HEK293 (cell line): Measurements from ENCODE around the gene SERINC2.

ENCODE experiments used
- CTCF ChIA-PET: fragments of 350-600 bp; formaldehyde crosslinking; extraction: SDS; loops from one replicate; lab custom pipeline; 2021; ENCODE audit warnings: antibody characterized with exemption; lab: Yijun Ruan, JAX
- POLR2A ChIA-PET: fragments of 300-600 bp; formaldehyde crosslinking; extraction: SDS; loops from one replicate; lab custom pipeline; 2020; ENCODE audit warnings: antibody characterized with exemption, inconsistent platforms; lab: Yijun Ruan, JAX
- H3K27ac ChIP-seq: fragments of 200-500 bp; sonication (Bioruptor generic); 2 replicates; pipeline ENCODE4 v1.5.1; 2014; ENCODE audit warnings: low read depth, low read length, control low read depth, inconsistent platforms; ENCODE audit errors: extremely low read depth
- H3K36me3 ChIP-seq, 2 experiments: fragments of 200-500 bp in 1 of 2; sonication (Bioruptor generic) in 1 of 2; 1 replicate in 1 of 2; 2 replicates in 1 of 2; pipeline ENCODE4 v1.5.1; 2014 to 2017; ENCODE audit warnings: inconsistent platforms in 2 of 2, low read length in 2 of 2; ENCODE audit not compliant: control insufficient read depth in 2 of 2, insufficient read depth in 1 of 2
- H3K4me1 ChIP-seq: fragments of 200-500 bp; sonication (Bioruptor generic); 2 replicates; pipeline ENCODE4 v1.5.1; 2014; ENCODE audit warnings: mild to moderate bottlenecking, low read length, inconsistent platforms; ENCODE audit not compliant: control insufficient read depth, insufficient read depth
- H3K4me3 ChIP-seq: 2 replicates; pipeline ENCODE4 v1.5.1; 2011; ENCODE audit warnings: low read depth, mild to moderate bottlenecking, control low read depth, low read length, moderate library complexity
- H3K9me3 ChIP-seq: fragments of 200-500 bp; sonication (Bioruptor generic); 2 replicates; pipeline ENCODE4 v1.5.1; 2014; ENCODE audit warnings: low read depth, low read length, inconsistent platforms; ENCODE audit not compliant: control insufficient read depth, insufficient read depth
- GLIS2 ChIP-seq: fragments of 450-650 bp; formaldehyde crosslinking; IDR thresholded peaks from 2 replicates; pipeline ENCODE4 v1.5.1; 2016; ENCODE audit warnings: missing biosample characterization, missing genetic modification characterization
- ZNF114 ChIP-seq: fragments of 450-650 bp; formaldehyde crosslinking; IDR thresholded peaks from 2 replicates; pipeline ENCODE4 v1.5.0; 2017; ENCODE audit warnings: missing biosample characterization, missing genetic modification characterization
- ZNF133 ChIP-seq: fragments of 450-650 bp; formaldehyde crosslinking; IDR thresholded peaks from 2 replicates; pipeline ENCODE4 v1.5.1; 2016; ENCODE audit warnings: missing biosample characterization, missing genetic modification characterization
- ZNF155 ChIP-seq: fragments of 450-650 bp; formaldehyde crosslinking; IDR thresholded peaks from 2 replicates; pipeline ENCODE4 v1.5.1; 2016; ENCODE audit warnings: missing biosample characterization, missing genetic modification characterization
- ZNF223 ChIP-seq: fragments of 450-650 bp; formaldehyde crosslinking; IDR thresholded peaks from 2 replicates; pipeline ENCODE4 v1.5.1; 2016; ENCODE audit warnings: missing biosample characterization, missing genetic modification characterization
- ZNF423 ChIP-seq: fragments of 450-650 bp; formaldehyde crosslinking; IDR thresholded peaks from 2 replicates; pipeline ENCODE4 v1.5.1; 2016; ENCODE audit warnings: missing biosample characterization, missing genetic modification characterization
- ZNF548 ChIP-seq: fragments of 450-650 bp; formaldehyde crosslinking; IDR thresholded peaks from 2 replicates; pipeline ENCODE4 v1.5.1; 2016; ENCODE audit warnings: missing biosample characterization, missing genetic modification characterization
- ZNF549 ChIP-seq: fragments of 450-650 bp; IDR thresholded peaks from 2 replicates; pipeline ENCODE4 v1.5.1; 2018; ENCODE audit warnings: missing biosample characterization, missing genetic modification characterization, mild to moderate bottlenecking, inconsistent platforms, moderate library complexity
- ZNF561 ChIP-seq: fragments of 450-650 bp; IDR thresholded peaks from 2 replicates; pipeline ENCODE4 v1.5.1; 2018; ENCODE audit warnings: missing biosample characterization, missing genetic modification characterization, borderline replicate concordance
- TF ChIP-seq, protein P1 (sequence below): fragments of 450-650 bp; formaldehyde crosslinking; IDR thresholded peaks from 2 replicates; pipeline ENCODE4 v1.5.1; 2016; ENCODE audit warnings: missing biosample characterization, missing genetic modification characterization
- TF ChIP-seq, protein P2 (sequence below): fragments of 450-650 bp; formaldehyde crosslinking; IDR thresholded peaks from 2 replicates; pipeline ENCODE4 v1.5.1; 2016; ENCODE audit warnings: missing biosample characterization, missing genetic modification characterization, low read depth
- TF ChIP-seq, protein P3 (sequence below): fragments of 450-650 bp; formaldehyde crosslinking; IDR thresholded peaks from 2 replicates; pipeline ENCODE4 v1.5.1; 2016; ENCODE audit warnings: missing biosample characterization, missing genetic modification characterization, low read depth
- TF ChIP-seq, protein P4 (sequence below): fragments of 450-650 bp; formaldehyde crosslinking; IDR thresholded peaks from 2 replicates; pipeline ENCODE4 v1.5.1; 2017; ENCODE audit warnings: missing biosample characterization, missing genetic modification characterization
- TF ChIP-seq, protein P5 (sequence below): fragments of 450-650 bp; formaldehyde crosslinking; IDR thresholded peaks from 2 replicates; pipeline ENCODE4 v1.5.1; 2016; ENCODE audit warnings: missing biosample characterization, missing genetic modification characterization, borderline replicate concordance

Gene SERINC2

DNA sequence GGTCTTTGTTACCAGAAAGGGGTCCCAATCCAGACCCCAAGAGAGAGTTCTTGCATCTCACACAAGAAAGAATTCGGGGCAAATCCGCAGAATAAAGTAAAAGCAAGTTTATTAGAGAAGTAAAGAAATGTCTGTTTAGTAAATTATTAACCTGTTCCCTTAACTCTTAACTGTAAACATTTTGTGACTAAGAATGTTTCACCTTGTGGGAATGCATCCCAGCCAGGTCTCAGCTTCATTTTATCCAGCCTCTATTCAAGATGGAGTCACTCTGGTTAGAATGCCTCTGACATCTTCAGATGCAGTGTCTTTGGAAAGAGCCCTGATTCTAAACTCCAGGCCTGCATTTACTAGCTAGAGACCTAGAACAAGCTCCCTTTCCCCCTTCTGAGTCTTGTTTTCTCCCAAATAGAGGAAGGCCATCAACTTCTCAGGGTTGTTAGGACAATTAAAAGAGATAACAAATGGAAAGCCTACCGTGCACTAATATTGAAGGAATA, 35.6 kb upstream of the SERINC2 start (continued):
- TF ChIP-seq, protein P1, sequence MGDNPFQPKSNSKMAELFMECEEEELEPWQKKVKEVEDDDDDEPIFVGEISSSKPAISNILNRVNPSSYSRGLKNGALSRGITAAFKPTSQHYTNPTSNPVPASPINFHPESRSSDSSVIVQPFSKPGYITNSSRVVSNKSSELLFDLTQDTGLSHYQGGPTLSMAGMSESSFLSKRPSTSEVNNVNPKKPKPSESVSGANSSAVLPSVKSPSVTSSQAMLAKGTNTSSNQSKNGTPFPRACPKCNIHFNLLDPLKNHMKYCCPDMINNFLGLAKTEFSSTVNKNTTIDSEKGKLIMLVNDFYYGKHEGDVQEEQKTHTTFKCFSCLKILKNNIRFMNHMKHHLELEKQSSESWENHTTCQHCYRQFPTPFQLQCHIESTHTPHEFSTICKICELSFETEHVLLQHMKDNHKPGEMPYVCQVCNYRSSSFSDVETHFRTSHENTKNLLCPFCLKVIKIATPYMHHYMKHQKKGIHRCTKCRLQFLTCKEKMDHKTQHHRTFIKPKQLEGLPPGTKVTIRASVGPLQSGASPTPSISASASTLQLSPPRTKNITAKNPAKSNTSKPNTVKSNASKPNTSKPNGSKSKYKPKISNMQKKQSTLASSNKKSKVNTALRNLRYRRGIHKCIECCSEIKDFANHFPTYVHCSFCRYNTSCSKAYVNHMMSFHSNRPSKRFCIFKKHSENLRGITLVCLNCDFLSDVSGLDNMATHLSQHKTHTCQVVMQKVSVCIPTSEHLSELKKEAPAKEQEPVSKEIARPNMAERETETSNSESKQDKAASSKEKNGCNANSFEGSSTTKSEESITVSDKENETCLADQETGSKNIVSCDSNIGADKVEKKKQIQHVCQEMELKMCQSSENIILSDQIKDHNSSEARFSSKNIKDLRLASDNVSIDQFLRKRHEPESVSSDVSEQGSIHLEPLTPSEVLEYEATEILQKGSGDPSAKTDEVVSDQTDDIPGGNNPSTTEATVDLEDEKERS (tag by site-specific recombination) = no peak

DNA sequence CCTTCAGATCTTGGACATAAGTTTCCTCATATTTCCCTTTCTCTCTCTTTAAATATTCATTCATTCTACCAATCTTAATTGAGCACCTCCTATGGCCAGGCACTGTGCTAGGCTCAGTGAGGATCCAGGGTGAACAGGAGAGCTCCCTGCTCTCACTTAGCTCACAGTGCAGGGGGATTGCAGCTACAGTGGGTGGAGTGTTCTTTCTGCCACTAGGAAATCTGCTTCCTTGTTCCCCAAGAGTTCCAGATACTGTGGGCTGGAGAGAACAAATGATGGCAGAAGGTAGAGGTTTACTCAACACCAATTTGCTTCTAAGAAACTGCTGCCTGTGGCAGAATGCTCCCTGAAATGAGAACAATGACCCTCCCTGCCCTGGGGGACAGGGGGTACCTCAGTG, 35.0 kb upstream of the SERINC2 start:
- no peak for TF ChIP-seq ZNF561 (tag by site-specific recombination)
- no peak for TF ChIP-seq ZNF155 (tag by site-specific recombination)
- TF ChIP-seq ZNF548 (tag by site-specific recombination) = no peak
- no peak for TF ChIP-seq GLIS2 (tag by site-specific recombination)
- TF ChIP-seq, protein P2, sequence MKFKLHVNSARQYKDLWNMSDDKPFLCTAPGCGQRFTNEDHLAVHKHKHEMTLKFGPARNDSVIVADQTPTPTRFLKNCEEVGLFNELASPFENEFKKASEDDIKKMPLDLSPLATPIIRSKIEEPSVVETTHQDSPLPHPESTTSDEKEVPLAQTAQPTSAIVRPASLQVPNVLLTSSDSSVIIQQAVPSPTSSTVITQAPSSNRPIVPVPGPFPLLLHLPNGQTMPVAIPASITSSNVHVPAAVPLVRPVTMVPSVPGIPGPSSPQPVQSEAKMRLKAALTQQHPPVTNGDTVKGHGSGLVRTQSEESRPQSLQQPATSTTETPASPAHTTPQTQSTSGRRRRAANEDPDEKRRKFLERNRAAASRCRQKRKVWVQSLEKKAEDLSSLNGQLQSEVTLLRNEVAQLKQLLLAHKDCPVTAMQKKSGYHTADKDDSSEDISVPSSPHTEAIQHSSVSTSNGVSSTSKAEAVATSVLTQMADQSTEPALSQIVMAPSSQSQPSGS = no peak
- TF ChIP-seq ZNF133 (tag by site-specific recombination) = no peak
- TF ChIP-seq, protein P3, sequence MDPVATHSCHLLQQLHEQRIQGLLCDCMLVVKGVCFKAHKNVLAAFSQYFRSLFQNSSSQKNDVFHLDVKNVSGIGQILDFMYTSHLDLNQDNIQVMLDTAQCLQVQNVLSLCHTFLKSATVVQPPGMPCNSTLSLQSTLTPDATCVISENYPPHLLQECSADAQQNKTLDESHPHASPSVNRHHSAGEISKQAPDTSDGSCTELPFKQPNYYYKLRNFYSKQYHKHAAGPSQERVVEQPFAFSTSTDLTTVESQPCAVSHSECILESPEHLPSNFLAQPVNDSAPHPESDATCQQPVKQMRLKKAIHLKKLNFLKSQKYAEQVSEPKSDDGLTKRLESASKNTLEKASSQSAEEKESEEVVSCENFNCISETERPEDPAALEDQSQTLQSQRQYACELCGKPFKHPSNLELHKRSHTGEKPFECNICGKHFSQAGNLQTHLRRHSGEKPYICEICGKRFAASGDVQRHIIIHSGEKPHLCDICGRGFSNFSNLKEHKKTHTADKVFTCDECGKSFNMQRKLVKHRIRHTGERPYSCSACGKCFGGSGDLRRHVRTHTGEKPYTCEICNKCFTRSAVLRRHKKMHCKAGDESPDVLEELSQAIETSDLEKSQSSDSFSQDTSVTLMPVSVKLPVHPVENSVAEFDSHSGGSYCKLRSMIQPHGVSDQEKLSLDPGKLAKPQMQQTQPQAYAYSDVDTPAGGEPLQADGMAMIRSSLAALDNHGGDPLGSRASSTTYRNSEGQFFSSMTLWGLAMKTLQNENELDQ (tag by site-specific recombination) = no peak
- TF ChIP-seq ZNF114 (tag by site-specific recombination) = no peak
- TF ChIP-seq, protein P4, sequence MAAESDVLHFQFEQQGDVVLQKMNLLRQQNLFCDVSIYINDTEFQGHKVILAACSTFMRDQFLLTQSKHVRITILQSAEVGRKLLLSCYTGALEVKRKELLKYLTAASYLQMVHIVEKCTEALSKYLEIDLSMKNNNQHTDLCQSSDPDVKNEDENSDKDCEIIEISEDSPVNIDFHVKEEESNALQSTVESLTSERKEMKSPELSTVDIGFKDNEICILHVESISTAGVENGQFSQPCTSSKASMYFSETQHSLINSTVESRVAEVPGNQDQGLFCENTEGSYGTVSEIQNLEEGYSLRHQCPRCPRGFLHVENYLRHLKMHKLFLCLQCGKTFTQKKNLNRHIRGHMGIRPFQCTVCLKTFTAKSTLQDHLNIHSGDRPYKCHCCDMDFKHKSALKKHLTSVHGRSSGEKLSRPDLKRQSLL = no peak
- TF ChIP-seq, protein P5, sequence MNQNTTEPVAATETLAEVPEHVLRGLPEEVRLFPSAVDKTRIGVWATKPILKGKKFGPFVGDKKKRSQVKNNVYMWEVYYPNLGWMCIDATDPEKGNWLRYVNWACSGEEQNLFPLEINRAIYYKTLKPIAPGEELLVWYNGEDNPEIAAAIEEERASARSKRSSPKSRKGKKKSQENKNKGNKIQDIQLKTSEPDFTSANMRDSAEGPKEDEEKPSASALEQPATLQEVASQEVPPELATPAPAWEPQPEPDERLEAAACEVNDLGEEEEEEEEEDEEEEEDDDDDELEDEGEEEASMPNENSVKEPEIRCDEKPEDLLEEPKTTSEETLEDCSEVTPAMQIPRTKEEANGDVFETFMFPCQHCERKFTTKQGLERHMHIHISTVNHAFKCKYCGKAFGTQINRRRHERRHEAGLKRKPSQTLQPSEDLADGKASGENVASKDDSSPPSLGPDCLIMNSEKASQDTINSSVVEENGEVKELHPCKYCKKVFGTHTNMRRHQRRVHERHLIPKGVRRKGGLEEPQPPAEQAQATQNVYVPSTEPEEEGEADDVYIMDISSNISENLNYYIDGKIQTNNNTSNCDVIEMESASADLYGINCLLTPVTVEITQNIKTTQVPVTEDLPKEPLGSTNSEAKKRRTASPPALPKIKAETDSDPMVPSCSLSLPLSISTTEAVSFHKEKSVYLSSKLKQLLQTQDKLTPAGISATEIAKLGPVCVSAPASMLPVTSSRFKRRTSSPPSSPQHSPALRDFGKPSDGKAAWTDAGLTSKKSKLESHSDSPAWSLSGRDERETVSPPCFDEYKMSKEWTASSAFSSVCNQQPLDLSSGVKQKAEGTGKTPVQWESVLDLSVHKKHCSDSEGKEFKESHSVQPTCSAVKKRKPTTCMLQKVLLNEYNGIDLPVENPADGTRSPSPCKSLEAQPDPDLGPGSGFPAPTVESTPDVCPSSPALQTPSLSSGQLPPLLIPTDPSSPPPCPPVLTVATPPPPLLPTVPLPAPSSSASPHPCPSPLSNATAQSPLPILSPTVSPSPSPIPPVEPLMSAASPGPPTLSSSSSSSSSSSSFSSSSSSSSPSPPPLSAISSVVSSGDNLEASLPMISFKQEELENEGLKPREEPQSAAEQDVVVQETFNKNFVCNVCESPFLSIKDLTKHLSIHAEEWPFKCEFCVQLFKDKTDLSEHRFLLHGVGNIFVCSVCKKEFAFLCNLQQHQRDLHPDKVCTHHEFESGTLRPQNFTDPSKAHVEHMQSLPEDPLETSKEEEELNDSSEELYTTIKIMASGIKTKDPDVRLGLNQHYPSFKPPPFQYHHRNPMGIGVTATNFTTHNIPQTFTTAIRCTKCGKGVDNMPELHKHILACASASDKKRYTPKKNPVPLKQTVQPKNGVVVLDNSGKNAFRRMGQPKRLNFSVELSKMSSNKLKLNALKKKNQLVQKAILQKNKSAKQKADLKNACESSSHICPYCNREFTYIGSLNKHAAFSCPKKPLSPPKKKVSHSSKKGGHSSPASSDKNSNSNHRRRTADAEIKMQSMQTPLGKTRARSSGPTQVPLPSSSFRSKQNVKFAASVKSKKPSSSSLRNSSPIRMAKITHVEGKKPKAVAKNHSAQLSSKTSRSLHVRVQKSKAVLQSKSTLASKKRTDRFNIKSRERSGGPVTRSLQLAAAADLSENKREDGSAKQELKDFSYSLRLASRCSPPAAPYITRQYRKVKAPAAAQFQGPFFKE (tag by site-specific recombination) = no peak
- no peak for TF ChIP-seq ZNF549 (tag by site-specific recombination)
- TF ChIP-seq ZNF223 (tag by site-specific recombination) = no peak
- no peak for TF ChIP-seq ZNF423 (tag by site-specific recombination)
- Histone ChIP-seq H3K9me3 (no peaks in the 10 kb centered on the region), H3K4me1 (no peaks in the 10 kb centered on the region), H3K36me3 (no peaks in the 10 kb centered on the region), H3K4me3 (no peak overlapping the region), H3K27ac (no peak overlapping the region)
- ChIA-PET POLR2A (no interaction called here), CTCF (interaction anchor here (1.7 kb wide), 1 partner anchor 194 kb away, joined by 5 read pairs; no protein-coding TSS in a partner anchor)
